Measurements from ENCODE around the gene IL24. TPM values are rescaled to one million over a fixed set of nuclear protein-coding genes. Genes with fewer than 3 reads are reported as not detected.

The IL24 gene
- total RNA-seq, 1 experiment from 2014 or later: not detected

DNA sequence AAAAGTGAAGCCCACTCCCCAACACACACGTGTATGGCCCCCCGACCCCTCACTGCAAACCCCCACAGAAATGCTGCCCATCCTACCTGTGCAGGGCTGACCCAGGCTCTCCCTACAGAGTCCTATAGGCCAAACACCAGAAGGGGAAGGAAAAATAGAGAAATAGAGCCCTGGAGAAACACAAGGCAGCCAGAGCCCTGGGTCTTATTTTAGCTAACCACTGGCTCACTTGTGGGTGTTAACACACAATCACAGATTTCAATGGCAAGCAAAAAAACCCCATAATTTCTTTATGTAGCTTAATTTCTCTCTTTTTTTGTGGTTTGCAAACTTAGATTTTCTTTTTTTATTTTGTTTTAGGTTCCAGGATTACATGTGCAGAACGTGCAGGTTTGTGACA, 50.0 kb downstream of the IL24 start:
- peaks cover 11% of the 10 kb centered on the region; the same call in 1 of the 2 replicates for H3K27me3 ChIP-seq (ENCODE audit: insufficient read depth, low read length)
- H3K79me2 ChIP-seq (ENCODE audit: insufficient read depth, low read length): no peaks in the 10 kb centered on the region
- CTCF ChIA-PET: interaction anchor here (1.1 to 1.3 kb wide), 2 partner anchors 12 to 14 kb away, joined by 3 to 4 read pairs; no protein-coding TSS in a partner anchor
- no peaks in the 10 kb centered on the region for H3K36me3 ChIP-seq (ENCODE audit: control insufficient read depth in 1 of 2, insufficient read depth in 2 of 2, low read length in 2 of 2)
- no peak for TF ChIP-seq YY1 (IDR thresholded peaks at IDR 0.05; ENCODE audit: extremely low read depth, insufficient replicate concordance, low read depth, low read length)
- no peak for TF ChIP-seq SRF (IDR thresholded peaks at IDR 0.05; ENCODE audit: low read depth)
- no peak for TF ChIP-seq JUND (IDR thresholded peaks at IDR 0.05)
- no peak for TF ChIP-seq ELF1 (IDR thresholded peaks at IDR 0.05; ENCODE audit: borderline replicate concordance, low read depth)
- TF ChIP-seq ZNF274 (IDR thresholded peaks at IDR 0.05; ENCODE audit: low read depth, low read length): no peak
- no peak for TF ChIP-seq EZH2 (IDR thresholded peaks at IDR 0.05)
- TF ChIP-seq POLR2AphosphoS5 (IDR thresholded peaks at IDR 0.05; ENCODE audit: low read depth, low read length): no peak
- no peak for TF ChIP-seq CEBPB (IDR thresholded peaks at IDR 0.05; ENCODE audit: low read depth)
- TF ChIP-seq TCF7L2 (IDR thresholded peaks at IDR 0.05; ENCODE audit: borderline replicate concordance, extremely low read depth, insufficient read depth, insufficient read length): no peak
- TF ChIP-seq RAD21 (IDR thresholded peaks at IDR 0.05; ENCODE audit: low read depth): no peak
- no peak for TF ChIP-seq EGR1 (IDR thresholded peaks at IDR 0.05; ENCODE audit: low read depth)
- no peak for TF ChIP-seq SIN3A (IDR thresholded peaks at IDR 0.05; ENCODE audit: low read depth)
- TF ChIP-seq, protein P1, sequence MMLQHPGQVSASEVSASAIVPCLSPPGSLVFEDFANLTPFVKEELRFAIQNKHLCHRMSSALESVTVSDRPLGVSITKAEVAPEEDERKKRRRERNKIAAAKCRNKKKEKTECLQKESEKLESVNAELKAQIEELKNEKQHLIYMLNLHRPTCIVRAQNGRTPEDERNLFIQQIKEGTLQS (IDR thresholded peaks at IDR 0.05): no peak
- TF ChIP-seq, protein P2, sequence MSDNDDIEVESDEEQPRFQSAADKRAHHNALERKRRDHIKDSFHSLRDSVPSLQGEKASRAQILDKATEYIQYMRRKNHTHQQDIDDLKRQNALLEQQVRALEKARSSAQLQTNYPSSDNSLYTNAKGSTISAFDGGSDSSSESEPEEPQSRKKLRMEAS (IDR thresholded peaks at IDR 0.05): no peak
- H3K4me2 ChIP-seq (ENCODE audit: low read length): no peak overlapping the region
- DNase-seq (ENCODE audit: low read depth, low spot score) (no peak), ATAC-seq (no peak)
- H3K9me3 ChIP-seq (ENCODE audit: control insufficient read depth in 1 of 2, insufficient read depth in 1 of 2, low read depth in 1 of 2, low read length in 2 of 2): no peaks in the 10 kb centered on the region
- RAD21 ChIA-PET (ENCODE audit: low non-redundant PET in 1 of 2, low total read pairs in 2 of 2, uncharacterized antibody in 2 of 2, unreplicated experiment in 2 of 2): no interaction called here
- no TSS peak for BruUV-seq (replicated peaks)
- H3K27ac ChIP-seq (ENCODE audit: low read depth, low read length): no peak overlapping the region
- H2AFZ ChIP-seq (ENCODE audit: low read depth, low read length, poor library complexity, severe bottlenecking): no peak overlapping the region
- no peaks in the 10 kb centered on the region for H3K4me1 ChIP-seq (ENCODE audit: control insufficient read depth in 1 of 2, insufficient read depth in 2 of 2, low read length in 2 of 2)
- no peaks in the 10 kb centered on the region for H3K9me2 ChIP-seq (ENCODE audit: insufficient read depth)
- intact Hi-C loops (cut with micrococcal nuclease): no loop called here
- H3K4me3 ChIP-seq (replicated peaks in 1 of 2; ENCODE audit: low read depth in 1 of 2, low read length in 2 of 2): no peak overlapping the region
- POLR2A ChIA-PET: no interaction called here
- no peaks in the 10 kb centered on the region for H4K20me1 ChIP-seq (ENCODE audit: insufficient read depth)
- H3K9ac ChIP-seq (ENCODE audit: low read length): no peak overlapping the region
